ENCODE data around the gene NOL4L.
A peak's percentile ranks its signal among the peaks of the same experiment; 100 is the strongest.
"Not testable (repeated sequence)": the region's sequence is repeated elsewhere in the genome, so short reads cannot be mapped to it uniquely, and the experiment has no call there.

NOL4L gene

GRCh38 chr20:32467506-32468312 lies 117.4 kb downstream of the NOL4L start:
- DNase-seq: no peak

GRCh38 chr20:32466739-32467505 lies 118.2 kb downstream of the NOL4L start:
- DNase-seq: no peak

GRCh38 chr20:32465901-32466675 lies 119.0 kb downstream of the NOL4L start:
- not testable (repeated sequence) for DNase-seq

DNA sequence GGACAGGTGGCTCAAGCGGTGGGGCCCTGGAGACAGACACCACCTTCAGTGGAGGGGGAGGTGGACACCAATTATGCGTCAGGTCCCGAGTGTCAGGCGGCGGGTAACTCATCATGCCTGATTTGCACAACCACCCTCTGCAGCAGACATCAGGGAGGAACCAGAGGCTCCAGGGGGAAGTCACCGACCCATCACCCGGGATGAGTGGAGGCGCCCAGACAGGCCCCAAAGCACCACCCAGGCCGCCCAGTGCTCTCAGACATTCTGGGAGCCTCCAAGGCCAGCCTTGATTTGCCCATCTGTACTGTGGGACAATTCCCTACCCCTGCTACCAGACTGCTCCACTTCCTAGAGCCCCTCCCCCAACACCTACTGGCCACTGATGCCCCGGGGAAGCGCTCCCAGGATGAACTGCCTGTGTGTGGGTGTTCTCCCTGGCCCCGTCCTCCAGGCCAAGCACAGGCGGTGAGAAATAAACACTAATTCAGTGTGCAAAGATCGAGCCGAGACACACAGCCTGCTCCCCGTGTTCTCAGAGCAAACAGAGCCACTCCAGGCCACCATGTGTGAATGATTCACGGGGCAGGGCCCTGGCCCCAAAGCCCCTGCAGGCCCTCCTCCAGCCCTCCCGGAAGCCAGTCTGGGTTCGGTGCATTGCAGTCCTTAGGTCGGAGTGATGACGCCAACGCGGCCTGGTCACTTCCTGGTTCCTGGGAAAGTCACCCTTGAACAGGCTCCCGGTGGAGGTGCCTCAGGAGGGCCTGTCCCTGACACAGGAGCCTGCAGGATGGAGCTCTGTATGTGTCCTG lies 119.8 kb downstream of the NOL4L start:
- DNase-seq: no peak

DNA sequence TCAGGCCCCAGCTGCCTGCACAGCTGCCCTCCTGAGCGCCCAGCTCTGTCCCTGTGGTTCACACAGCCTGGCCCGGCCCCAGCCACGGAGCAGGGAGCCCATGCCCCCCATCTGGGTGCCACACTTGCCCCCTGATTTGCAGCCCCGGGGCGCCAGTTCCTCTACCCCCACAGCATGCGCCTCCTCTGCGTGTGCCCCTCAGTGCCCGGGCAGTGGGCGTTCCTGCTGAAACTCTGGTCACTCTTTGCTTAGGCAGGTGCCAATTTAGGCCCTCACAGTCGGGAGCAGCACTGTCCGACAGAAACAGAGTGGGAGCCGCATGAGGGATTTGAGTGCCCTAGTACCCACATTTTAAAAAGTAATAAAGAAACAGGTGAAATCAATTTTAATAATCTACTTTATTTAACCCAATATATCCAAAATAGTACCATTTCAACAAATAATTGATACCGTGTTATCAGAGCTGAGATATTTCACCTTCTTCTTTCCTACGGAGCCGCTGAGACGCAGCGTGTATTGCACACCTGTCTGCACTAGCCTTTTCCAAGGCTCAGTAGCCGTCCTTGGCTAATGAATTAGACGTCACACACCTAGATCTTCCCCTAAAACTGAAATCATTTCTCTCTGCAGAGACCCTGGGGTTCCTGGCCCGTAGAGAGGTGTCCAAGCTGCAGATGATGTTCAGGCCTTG lies 120.6 kb downstream of the NOL4L start:
- DNase-seq: no peak

GRCh38 chr20:32463642-32464400 lies 121.3 kb downstream of the NOL4L start:
- no peak for DNase-seq

GRCh38 chr20:32462900-32463641 lies 122.1 kb downstream of the NOL4L start:
- DNase-seq: no peak

DNA sequence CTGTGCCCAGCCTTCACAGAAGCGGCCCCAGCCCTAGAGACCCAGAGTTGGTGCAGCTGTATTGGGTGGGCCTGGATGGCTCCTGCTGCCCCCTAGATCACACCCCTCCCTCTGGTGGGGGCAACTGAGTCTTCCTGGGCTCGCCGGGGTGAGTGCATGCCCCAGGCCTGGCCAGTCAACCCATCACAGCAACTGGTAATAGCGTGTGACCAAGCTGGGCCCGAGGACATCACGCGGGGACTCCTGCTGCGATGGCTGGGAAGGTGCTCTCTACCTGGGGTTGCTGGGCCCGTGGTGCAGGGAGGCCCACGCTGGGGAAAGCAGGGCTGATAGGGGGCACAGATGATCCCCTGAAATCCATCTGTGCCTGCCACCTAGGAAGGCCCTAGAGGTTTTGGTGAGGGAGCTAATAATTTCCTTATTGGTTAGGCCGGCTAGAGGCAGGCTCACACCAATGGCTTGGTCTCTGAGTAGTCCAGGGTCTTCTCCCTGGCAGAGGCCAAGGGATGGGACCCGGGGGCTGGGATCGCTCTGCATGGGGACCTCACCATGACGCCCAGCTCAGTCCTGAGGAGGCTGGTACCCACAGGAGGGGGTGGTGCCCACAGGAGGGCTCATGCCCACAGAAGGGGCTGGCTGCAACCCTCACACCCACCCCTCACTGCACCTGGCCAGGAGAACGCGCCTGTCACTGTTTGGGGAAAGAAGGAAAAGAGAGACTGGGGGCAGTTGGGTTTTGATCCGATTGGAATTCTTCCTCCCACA lies 123.1 kb downstream of the NOL4L start:
- no peak for DNase-seq

GRCh38 chr20:32460683-32461320 lies 124.3 kb downstream of the NOL4L start:
- DNase-seq: no peak

- DNase-seq: no peak
Measured at GRCh38 chr20:32460231-32460630, 124.9 kb downstream of the NOL4L start.

DNA sequence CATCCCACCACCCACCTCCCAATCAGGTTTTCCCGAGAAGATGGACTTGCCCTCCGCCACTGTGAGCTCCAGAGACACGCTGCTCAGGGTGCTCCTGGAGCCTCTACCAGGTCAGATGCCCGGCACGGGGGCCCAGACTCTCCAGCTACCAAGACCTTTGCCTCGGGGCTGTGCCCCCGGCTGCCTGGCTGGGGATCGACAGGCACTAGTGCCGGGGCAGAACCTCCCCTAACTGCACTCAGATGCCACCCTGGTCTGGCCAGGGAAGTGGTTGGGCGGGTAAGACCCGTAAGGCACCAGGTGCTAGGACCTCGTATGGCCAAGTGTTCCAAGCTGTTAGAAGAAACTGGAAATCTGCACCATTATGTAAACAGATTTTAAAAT lies 126.3 kb downstream of the NOL4L start:
- DNase-seq: no peak

DNA sequence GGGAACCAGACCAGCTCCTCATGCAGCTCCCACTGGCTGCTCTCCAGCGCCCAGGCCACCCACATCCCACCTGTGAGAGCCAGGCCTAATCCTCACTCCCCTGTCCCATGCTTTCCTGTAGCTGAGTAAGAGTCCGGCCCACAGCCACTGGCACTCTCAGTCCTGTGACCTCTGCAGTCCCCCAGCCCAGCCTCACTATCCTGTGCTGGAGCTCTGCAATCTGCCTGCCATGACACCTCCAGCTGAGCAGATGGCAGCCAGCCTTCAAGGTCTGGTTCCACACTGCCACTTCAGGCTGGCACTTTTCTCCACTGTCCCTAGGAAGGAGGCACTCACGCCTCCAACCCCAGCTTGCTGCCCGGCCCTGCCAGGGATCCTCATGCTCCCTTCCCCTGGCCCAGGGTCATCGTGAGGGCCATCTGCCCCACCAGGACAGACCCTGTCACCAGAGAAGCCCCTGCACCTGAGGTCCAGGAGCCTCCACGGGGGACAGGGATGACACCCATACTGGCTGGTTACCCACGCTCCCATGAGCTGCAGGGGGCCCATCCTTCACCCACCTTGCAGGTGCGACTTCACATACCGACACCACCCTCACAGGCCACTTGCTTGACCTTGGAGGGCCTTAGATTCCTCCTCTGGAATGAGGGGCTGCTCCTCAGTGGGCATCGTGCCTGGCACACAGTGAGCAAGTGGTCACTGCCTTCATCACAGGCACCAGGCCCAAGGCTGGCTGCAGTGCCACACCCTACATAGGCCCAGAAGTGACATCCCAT lies 126.9 kb downstream of the NOL4L start:
- DNase-seq: no peak

GRCh38 chr20:32457479-32457986 lies 127.6 kb downstream of the NOL4L start:
- peak; percentile 63 for DNase-seq

GRCh38 chr20:32456869-32457478 lies 128.2 kb downstream of the NOL4L start:
- DNase-seq: no peak

DNA sequence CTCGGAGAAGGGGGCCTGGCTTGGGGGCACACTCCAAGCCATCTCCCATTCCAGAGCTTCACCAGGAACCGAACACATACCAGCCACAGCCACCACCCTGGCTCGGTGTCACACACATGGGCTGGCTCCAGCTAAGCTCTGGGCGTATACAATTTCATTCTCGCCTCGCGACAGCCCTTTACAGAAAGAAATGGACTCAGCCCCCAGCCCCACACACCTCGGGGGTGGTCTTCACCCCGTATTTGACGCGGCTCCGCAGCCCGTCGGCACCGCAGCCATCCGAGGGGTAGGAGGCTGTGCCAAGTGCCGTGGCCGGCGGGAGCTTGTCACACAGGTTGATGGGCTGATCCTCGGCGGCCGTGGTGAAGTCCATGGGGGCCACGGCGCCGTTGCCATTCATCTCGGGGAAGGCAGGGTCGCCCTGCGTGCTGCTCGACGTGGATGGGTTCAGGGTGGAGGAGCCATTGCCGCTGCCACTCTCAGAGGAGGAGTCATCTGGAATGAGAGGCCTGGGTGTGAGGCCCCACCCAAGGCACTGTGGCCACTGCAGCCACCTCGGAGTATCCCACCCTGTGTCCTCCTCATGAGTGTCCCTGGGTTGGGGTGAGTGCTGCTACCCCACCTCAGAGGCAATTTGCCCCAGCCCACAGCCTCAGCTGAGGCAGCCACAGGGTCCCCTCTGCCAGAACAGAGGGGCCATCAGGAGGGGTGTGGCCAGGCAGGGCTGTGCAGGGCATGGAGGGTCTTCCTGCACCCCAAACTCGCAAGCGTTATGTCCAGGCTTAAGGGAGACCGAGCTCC lies 129.0 kb downstream of the NOL4L start:
- no peak for DNase-seq

DNA sequence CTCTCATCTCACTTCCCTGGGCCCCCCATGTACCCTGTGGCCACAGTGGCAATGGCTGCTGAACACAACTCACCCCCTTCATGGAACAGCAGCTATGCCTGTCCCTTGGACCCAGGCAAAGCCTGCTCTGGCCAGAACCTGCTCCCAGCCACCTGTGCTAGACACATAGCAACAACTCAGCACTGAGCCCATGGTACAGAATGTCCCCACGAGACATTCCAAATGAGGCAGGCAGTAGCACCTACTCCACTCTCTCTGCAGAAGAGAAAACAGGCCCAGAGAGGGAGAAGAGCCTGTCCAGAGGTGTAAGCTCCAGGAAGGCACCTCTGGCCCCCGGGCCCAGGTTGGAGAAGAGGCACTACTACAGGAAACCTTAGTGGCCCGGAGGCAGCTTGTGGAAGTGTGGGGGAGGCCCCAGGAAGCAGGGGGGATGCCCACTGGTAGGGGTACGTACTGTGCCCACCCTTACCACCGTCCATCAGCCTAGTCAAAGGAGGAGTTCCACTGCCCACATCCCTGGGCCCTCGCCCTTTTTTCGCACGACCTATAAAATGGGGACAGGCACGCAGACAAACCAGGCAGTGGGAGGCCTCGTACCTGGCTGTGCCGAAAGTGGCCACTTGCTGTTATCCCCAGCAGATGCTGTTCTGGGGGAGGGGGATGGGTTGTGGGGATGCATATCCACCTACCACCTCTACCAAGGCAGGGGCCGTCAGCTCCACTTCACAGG lies 129.8 kb downstream of the NOL4L start:
- DNase-seq: no peak
